ENCODE measurements around the gene TASOR2. TPM values are rescaled to one million over a fixed set of nuclear protein-coding genes. Genes with fewer than 3 reads are reported as not detected.

The TASOR2 gene
- total RNA-seq, 1 donor from 2014 or later, result 77.3 TPM

GRCh38 chr10:5670662-5671375 lies 13.8 kb upstream of the TASOR2 start:
- intact Hi-C loops (cut with DNase I), result no loop called here
- ATAC-seq (no peak), DNase-seq (ENCODE audit: low spot score) (no peak)

DNA sequence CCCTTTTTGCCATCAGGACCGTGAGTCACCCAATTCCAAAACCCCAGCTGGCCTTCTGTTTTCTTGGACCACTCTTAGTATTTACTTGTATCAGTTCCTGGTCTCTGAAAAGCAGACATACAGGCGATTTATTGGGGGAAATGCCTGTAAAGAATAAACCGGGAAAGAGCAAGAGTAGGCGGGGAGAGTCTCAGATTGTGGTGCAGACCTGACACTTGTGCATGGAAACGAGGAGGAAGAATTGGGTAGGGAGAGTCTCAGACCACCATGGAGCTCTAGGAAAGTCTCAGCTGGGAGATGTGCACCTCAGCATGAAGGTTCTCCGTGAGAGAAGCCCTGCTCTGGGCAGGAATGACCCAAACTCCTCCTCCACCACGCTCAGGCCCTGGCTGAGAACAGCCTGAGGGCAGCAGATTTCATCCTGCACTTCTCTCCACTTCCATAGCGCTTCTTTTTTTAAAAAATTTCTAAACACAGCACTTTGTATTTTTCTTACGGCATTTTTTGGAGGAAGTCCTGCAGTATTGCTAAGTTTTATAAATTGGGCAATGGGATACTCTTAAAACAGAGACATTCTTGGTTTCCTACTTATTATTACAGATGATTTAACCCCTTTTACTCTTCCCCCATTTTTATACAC lies 6.1 kb upstream of the TASOR2 start:
- intact Hi-C loops (cut with DNase I), result no loop called here
- ATAC-seq (no peak), DNase-seq (ENCODE audit: low spot score) (no peak)

DNA sequence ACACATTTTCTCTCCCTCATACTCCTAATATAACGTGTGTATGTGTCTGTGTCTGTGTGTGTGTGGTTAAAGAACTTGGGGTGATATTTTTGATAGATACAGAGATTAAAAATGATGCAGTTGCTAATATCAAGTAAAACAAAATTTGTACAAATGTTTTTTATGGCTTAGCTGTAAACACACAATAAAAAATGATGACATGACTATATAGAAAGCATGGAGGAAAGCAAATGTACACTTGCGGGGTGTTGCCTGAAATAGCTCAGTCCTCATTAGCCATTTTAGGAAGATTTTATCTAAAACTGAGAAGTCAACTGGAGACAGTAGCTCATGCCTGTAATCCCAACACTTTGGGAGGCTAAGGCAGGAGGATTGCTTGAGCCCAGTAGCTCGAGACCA lies 5.6 kb upstream of the TASOR2 start:
- DNase-seq (ENCODE audit: low spot score), result no peak
- ATAC-seq, result no peak
- intact Hi-C loops (cut with DNase I), result no loop called here

DNA sequence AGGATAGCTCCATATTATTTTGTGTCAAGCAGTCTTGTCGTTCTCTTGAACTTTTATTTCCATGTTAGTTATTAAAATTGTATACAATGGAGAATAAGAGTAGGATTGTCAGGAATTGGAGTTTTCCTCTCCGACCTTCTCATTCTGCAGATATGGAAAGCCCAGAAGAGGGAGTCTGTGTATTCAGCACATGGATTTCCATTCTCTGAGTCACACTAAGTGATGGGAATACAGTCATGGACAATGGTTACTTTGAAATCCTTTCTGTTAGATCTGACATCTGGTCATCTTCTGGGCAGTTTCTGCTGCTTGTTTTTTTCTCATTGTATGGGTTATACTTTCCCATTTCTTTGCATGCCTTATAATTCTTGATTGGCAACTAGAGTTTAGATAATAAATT lies 5.0 kb upstream of the TASOR2 start:
- intact Hi-C loops (cut with DNase I), result loop anchor here (10.0 kb wide), 1 partner anchor 195 kb away; no protein-coding TSS in a partner anchor
- DNase-seq (ENCODE audit: low spot score), result no peak

GRCh38 chr10:5681930-5682329 lies 2.7 kb upstream of the TASOR2 start:
- intact Hi-C loops (cut with DNase I), result loop anchor here (10.0 kb wide), 1 partner anchor 193 kb away; no protein-coding TSS in a partner anchor
- no peak for ATAC-seq
- DNase-seq (ENCODE audit: low spot score), result no peak

More for the DNA sequence above, 5.0 kb upstream of the TASOR2 start:
- ATAC-seq, result no peak

- ATAC-seq (no peak), DNase-seq (ENCODE audit: low spot score) (no peak)
- intact Hi-C loops (cut with DNase I), result loop anchor here (10.0 kb wide), 1 partner anchor 192 kb away; no protein-coding TSS in a partner anchor
These were observed 1.6 kb upstream of the TASOR2 start for GRCh38 chr10:5683065-5683464.

GRCh38 chr10:5684971-5685763 lies 529 bp downstream of the TASOR2 start:
- peak; percentile 50 for ATAC-seq
- peak; percentile 84 for DNase-seq (ENCODE audit: low spot score)
- intact Hi-C loops (cut with DNase I), result loop anchor here (10.0 kb wide), 1 partner anchor 190 kb away; no protein-coding TSS in a partner anchor

DNA sequence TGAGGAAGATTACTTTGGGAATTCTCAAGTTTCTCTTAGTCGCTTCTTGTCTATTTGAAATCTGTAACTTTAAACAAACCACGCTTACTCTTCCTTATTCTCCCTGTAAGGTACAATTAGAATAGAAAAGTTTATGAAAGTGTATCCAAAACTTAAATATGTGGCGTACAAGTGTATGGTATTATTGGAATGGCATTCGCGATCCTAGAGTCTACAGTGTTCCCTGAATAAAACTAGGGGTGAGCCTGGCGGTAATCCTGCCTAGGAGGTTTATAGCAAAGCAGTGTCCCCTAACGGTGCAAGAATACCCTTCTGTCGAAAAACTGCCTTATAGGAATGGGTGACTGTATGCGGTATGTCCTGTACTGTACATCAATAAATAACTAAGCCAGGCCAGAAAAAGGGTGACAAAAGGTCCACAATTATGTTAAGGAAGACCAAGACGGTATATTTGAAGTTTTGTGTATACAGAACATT lies 1.2 kb downstream of the TASOR2 start:
- intact Hi-C loops (cut with DNase I), result loop anchor here (10.0 kb wide), 1 partner anchor 189 kb away; no protein-coding TSS in a partner anchor
- ATAC-seq (no peak), DNase-seq (ENCODE audit: low spot score) (no peak)

GRCh38 chr10:5688587-5688986 lies 3.9 kb downstream of the TASOR2 start:
- intact Hi-C loops (cut with DNase I), result loop anchor here (10.0 kb wide), 1 partner anchor 186 kb away; no protein-coding TSS in a partner anchor
- DNase-seq (ENCODE audit: low spot score) (no peak), ATAC-seq (no peak)

DNA sequence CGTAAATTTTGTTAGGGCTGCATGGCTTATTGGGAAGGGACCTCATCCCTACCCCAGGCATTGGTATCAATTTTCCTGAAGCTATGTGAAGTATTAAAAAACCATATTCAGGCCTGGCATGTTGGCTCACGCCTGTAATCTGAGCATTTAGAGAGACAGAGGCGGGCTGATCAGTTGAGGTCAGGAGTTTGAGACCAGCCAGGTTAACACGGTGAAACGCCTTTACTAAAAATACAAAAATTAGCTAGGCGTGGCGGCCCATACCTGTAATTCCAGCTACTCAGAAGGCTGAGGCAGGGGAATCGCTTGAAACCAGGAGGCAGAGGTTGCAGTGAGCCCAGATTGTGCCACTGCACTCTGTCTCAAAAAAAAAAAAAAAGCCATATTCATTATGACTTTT lies 7.1 kb downstream of the TASOR2 start:
- intact Hi-C loops (cut with DNase I), result no loop called here
- ATAC-seq (no peak), DNase-seq (ENCODE audit: low spot score) (no peak)

- ATAC-seq (peak; percentile 90), DNase-seq (ENCODE audit: low spot score) (peak; percentile 63)
- intact Hi-C loops (cut with DNase I), result no loop called here
These were observed 8.1 kb downstream of the TASOR2 start for GRCh38 chr10:5692461-5693358.

GRCh38 chr10:5694573-5694972 lies 9.9 kb downstream of the TASOR2 start:
- intact Hi-C loops (cut with DNase I), result no loop called here
- no peak for DNase-seq (ENCODE audit: low spot score)
- no peak for ATAC-seq

DNA sequence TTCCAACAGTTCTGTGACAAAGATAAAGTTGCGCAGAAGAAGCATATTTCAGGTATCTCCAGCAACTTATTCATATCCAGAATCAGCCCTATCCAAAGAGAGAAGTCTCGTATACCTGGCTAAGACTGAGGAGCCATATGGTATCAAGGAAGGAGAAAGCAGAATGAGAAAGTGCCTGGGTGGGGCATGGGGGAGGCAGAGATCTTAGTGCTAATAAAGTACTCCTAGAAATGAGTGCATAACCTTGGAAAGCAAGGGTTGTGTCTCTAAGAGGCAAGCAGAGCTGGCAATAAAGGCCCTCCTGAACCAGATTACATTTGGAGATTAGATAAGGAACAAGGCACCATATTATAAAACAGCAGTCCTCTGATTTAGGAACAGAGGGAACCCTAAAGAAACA lies 12.7 kb downstream of the TASOR2 start:
- ATAC-seq (no peak), DNase-seq (ENCODE audit: low spot score) (no peak)
- intact Hi-C loops (cut with DNase I), result no loop called here

DNA sequence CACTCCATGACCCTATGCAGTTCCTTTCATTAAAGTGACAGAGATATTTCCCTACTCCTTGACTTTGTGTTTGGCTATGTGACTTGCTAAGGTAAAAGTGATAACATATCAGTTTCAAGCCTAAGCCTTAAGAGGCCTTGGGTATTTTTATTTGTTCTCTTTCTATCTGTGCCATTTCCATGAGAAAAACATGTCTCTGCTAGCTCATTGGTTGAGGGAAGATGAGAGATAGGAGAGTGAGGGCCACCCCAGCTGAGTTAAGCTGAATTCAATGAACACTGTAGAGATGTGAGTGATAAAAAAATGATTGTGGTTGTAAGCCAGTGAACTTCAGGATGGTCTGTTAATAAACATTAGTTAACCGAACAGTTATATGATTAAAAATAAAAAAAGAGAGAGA lies 13.4 kb downstream of the TASOR2 start:
- DNase-seq (ENCODE audit: low spot score) (no peak), ATAC-seq (no peak)
- intact Hi-C loops (cut with DNase I), result no loop called here

GRCh38 chr10:5708356-5708755 lies 23.7 kb downstream of the TASOR2 start:
- no peak for ATAC-seq
- DNase-seq (ENCODE audit: low spot score), result no peak
- intact Hi-C loops (cut with DNase I), result no loop called here

DNA sequence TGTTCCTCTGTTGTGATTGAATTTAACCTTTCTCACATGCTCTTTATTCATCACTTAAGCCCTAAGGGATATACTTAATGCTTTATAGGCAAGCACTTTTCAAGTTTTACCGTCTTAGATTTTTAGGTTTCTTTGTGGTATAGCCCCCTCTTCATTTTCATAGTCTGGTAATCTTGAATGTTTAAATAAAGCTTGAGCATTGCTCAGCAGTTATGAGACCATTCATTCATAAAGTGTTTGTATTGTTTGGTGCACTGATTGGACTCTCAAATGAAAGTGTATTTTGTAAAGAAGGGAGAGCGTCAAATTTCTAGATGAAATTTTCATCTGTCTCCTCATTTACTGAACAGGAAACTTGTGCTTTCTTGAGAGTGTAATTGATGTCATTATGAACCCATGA lies 25.2 kb downstream of the TASOR2 start:
- ATAC-seq, result no peak
- intact Hi-C loops (cut with DNase I), result no loop called here
- no peak for DNase-seq (ENCODE audit: low spot score)

DNA sequence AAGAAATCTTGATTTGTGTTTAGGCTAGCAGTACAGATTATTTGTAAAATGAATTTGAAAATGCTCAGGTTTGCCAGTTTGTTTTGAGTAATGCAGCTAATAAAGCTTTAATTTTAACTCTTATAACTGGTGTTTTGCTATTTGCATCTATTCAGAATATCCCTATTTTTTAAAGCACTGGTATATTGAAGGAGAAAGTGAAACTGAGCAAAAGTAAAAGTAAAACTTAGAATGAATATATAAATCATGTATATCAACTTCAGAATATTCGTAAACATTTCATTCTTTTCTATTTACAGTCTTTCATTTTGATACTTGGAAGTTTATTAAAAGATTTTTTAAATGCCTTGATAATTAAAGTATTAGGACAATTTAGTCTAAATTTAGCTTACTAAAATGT lies 26.2 kb downstream of the TASOR2 start:
- DNase-seq (ENCODE audit: low spot score) (no peak), ATAC-seq (no peak)
- intact Hi-C loops (cut with DNase I), result no loop called here

DNA sequence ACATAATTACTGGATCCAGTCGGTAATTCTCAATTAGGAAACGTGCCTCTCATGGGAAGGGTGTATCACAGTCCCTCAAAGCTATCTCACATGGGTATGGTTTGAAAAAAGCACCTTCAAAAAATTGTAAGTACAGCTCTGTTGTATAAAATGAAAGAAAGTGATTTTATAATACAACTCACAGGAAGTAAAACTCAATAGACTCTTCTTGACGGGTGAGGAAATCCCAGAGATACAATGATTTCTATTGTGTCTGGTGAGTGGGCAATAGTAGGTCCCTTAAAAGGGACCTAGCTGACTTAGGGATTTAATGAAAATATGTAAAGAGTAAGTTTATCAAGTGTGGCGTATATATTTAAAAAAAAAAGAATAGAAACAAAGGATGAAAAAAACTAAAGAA lies 27.0 kb downstream of the TASOR2 start:
- no peak for DNase-seq (ENCODE audit: low spot score)
- ATAC-seq, result no peak
- intact Hi-C loops (cut with DNase I), result no loop called here

- no peak for ATAC-seq
- DNase-seq (ENCODE audit: low spot score), result no peak
- intact Hi-C loops (cut with DNase I), result no loop called here
These were observed 34.9 kb downstream of the TASOR2 start for GRCh38 chr10:5719546-5719945.

Data from sciatic nerve (tissue), 2 donors.